HL-60/S4 treated with retinoic acid at 250 ng/mL for 4 days and 3 days (cell line): Measurements from ENCODE around the gene SCN3A.

Experiments
- in situ Hi-C: fragments of 300-500 bp; cut with MboI; formaldehyde crosslinking; loops from 2 replicates; pipeline ENCODE4 v1.7.0; 2022; ENCODE audit warnings: low sequenced_read_pairs

SCN3A gene

DNA sequence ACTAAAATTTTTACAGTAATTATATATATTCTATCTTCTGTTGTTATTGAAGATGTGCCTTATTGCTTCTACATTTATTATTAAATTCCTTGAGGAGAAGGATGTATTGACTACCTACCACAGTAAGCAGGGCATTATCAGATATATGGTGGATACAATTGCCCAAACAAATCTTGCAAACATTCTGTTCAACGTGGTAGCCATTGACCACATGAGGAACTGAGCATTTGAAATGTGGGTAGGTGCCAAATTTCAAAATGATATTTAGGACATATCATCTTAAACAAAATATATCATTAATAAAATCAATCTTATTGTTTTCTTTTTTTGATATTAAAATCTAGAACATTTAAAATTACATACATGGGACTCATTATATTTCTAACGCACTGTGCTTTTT lies 11.1 kb downstream of the SCN3A start:
- in situ Hi-C loops = no loop called here

DNA sequence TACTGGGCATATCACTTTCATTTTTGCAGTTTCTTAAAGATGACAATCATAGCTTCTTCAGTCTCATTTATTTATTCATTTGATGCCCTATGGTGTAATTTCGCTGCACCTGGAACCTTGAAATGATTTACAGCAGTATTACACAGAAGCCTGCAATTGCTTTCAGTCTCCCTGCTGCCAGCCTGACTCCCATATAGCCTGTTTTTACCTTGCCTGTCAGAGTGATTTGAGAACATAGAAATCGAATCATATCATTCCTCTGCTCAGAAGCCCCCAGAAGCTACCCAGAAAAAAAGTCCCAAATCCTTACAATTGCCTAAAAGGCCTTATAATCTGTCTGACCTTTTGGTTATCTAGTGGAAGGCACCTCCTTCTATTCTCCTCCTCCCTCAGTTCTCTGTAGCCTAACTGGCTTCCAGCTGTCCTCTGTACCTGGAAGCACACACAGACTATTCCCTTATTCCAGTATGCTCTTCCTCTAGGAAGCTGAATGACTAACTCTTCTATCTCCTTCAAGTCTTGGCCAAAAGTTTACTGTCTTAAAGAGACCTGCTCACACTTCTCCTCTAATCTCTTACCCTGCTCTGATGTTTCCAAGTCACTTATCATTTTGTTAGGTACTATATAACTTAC lies 12.6 kb downstream of the SCN3A start:
- in situ Hi-C loops = no loop called here

DNA sequence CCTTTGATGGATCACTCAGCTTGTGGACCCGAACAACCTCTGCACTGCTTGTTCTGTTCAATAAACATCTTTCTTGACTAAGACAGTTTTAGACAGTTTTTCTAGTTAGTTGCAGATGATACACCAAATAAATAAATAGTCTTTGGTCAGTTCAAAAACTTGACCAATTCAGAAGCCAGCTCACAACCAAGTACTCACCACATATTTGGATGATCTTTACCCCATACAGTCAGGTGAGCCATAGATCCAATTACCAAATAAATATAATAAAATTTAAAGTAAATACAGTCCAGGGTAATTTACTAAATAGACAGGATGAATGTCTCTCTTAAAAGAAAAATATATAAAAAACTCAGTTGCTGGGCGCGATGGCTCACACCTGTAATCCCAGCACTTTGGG lies 18.2 kb downstream of the SCN3A start:
- in situ Hi-C loops = no loop called here

DNA sequence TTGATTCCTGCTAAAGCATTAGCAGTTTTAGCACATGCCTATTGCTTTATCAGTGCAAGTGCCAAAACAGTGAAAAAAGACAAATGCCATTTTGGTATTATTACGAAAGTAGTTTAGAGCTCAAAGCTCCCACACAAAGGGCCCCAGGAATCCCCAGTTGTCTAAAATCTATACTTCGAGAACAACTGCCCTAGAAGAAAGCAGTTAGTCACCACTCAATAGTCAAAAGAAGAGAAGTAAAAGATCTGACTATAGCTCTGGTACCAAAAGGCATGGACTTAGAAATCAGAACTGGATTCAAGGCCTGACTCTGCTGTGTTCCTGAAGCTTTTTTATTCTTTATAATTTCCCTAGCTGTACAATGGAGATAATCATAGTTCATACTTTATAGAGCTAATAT lies 21.8 kb downstream of the SCN3A start:
- in situ Hi-C loops = no loop called here

DNA sequence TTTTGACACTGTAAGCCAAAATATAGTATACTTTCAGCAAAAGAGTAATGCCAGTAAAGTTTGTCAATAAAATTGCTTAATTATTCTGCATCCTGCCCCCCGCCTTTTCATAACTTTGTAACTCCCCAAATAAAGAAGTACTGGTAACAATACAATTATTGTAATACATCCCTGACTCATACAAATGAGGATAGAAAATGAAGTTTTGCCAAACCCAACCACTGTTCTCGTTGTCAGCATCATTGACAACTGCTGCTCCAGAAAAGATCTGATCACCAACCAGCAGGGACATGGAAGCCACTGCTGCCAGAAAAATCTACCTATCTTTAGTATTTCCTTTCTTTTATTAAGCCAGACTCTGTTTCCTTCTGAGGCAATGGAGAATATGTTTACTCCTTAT lies 27.1 kb downstream of the SCN3A start:
- in situ Hi-C loops = no loop called here

DNA sequence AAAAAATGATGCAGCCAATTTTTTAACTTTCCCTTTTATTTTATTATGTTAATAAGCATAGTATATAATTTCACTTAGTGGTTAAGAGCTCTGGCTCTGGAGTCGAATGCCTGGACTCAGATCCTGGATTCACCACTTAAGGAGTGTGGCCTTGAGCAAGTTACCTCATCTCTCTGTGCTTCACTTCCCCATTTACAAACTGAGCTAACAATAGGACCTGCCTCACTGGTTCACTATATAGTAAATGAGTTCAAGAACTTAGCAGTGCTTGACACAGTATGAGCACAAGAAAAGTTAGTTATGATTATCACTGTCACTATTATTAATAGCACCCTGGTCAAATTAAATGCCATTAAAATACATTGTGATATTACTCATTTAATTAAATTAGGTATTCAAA lies 30.6 kb downstream of the SCN3A start:
- in situ Hi-C loops = no loop called here

DNA sequence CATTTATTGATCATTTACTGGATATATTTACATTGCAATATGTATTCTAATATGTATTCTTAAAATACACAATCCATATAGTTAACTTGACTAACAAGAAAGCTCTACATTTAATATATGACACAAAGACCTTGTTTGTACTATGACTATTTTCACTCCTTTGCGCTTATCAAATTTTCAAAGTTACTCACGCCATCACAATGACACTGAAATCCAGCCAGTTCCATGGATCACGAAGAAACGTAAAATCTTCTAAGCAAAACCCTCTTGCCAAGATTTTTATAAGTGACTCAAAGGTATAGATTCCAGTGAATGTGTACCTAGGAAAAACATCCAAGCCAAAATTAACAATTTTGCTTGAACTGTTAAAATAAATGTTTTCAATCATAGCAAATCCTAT lies 39.6 kb downstream of the SCN3A start:
- in situ Hi-C loops = no loop called here

DNA sequence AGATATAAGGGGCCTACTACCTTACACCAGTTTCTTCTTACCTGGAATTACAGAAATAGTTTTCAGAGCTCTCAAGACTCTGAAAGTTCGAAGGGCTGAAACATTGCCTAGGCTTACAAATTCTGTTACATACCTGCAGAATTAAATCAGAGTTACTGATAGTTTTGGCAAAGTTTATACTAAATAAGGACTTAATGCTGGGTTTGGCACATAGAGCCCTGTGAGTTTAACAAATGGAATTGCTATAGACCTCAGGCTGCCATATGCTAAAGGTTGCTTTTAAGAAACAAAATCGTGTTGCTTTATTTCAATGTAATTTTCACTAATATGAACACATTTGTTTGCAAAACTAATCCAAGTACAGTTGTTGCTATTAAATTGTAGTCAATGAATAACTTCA lies 40.1 kb downstream of the SCN3A start:
- in situ Hi-C loops = no loop called here

DNA sequence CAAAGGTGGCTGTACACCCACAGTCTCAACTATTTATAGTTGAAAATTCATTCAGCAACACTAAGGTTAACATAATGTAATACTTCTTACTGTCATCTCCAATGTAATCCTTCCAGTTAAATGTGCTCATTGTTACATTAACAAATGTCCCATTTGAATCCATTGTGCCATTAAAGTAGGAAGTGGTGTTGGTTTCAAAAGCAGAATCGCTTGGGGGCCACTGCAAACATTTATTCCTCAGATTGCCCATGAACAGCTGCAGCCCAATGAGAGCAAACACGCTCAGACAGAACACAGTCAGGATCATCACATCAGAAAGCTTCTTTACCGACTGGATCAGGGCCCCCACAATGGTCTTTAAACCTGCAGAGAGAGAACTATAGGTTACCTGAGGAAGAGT lies 41.4 kb downstream of the SCN3A start:
- in situ Hi-C loops = no loop called here

DNA sequence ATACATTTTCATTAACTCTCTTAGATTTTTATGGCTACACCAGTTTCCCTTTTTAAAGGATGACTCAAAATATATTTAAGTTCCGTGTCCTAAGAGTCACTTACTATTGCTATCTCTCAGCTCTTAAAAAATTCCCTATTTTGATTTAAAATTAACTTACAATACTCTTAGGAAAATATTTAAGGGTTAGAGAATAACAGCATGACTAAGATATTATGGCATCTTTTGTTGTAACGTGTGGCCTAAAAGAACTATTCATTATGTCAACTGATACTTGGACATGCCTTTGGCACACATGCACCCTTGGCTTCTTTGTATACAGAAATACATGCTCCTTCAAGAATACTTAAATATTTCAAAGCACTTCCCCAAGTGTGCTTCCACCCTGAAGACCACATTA lies 42.3 kb downstream of the SCN3A start:
- in situ Hi-C loops = no loop called here

DNA sequence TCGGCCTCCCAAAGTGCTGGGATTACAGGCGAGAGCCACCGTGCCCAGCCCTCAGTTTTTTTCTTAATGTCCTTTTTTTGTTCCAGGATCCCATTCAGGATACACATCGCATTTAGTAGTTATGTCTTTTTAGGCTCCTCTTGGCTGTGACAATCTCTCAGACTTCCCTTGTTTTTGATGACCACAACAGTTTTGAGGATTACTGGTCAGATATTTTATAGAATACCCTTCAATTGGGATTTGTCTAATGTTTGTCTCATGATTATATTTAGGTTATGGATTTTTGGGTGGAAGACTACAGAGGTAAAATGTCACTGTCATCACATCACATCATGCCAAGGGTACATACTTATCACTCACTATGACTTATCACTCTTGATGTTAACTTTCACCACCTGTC lies 46.7 kb downstream of the SCN3A start:
- in situ Hi-C loops = no loop called here

DNA sequence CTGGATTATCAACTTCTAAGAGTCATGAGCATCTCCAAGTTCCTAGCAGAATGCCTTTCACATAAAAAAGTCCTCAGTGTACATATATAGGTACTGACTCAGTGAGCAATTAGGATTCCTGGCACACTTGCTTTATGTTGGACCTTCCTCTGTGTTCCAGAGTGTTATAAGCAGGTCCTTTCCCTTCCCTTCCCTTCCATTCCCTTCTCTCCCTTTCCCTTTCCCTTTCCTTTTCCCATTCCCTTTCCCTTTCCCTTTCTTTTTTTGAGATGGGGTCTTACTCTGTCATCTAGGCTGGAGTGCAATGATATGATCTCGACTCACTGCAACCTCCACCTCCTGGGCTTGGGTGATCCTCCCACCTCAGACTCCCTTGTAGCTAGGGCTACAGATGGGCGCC lies 48.7 kb downstream of the SCN3A start:
- in situ Hi-C loops = no loop called here

DNA sequence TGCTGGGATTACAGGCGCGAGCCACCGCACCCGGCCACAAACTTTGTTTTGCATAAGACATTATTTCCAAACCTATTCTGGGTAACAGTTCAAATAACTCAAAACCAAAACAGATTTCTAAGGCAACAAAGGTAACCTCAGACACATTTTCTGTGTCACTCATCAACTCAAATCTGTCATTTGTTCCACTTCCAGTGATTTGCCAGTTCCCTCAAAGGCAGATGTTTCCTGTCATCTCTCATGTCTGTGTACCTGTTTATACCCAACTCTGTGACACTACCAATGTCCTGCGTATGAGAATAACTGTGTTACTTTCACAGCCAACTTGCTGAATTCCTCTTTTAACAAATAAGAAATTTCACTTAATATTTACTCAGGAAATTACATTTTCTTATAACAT lies 54.4 kb downstream of the SCN3A start:
- in situ Hi-C loops = no loop called here

DNA sequence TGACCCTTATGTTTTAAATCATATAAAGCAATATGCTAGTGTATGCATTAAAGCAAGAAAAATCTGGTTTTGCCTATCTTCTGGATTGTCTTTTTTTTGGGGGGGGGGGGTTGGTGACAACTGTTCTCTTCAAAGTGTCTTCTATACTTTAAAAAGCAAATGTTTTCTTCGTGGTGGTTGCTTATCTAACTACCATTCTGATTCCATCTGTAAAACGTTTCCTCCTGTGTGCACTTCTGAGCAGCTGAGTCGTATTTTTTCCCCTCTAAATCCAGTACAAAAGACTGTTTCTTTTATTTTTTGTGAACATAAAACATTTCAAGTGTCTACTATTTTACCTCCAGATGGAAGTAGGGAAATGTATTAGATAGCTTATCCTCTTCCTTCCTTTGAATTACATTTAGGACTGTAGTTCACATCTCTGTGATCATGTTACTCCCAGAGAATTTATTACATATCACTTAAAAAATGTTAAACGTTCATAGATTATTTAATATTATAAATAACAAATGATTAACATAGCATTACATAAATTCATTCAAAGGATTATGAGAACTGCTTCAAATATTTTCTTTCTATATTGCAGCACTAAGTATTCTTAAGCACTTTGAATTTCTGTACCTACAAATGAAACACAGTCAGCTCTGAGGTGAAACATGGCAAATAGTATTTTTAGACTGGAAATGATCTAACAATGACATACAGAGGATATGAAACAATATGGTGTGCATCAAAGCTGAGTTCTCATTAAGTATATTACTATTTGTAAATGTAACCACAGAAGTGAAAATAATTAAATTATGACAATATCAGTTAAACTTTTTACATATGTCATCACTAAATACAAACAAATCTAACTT lies 56.4 kb downstream of the SCN3A start:
- in situ Hi-C loops = no loop called here

DNA sequence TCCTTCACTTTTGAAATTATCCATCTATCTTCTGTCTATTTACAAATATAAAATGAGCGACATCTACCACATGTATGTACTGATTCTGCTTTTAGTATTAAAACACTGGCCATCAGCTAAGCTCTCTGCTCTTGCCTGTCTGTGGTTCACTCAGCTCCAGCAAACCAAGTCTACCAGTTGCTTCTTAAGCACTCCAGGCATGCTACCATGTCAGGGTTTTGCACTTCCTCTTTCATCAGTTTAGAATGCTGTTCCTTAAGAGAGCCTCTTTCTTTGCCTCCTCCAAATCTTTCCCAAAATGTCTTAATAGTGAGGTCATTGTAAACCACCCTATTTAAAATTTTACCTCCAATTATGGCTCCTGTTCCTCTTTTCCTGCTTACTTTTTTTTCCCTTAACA lies 59.5 kb downstream of the SCN3A start:
- in situ Hi-C loops = no loop called here

DNA sequence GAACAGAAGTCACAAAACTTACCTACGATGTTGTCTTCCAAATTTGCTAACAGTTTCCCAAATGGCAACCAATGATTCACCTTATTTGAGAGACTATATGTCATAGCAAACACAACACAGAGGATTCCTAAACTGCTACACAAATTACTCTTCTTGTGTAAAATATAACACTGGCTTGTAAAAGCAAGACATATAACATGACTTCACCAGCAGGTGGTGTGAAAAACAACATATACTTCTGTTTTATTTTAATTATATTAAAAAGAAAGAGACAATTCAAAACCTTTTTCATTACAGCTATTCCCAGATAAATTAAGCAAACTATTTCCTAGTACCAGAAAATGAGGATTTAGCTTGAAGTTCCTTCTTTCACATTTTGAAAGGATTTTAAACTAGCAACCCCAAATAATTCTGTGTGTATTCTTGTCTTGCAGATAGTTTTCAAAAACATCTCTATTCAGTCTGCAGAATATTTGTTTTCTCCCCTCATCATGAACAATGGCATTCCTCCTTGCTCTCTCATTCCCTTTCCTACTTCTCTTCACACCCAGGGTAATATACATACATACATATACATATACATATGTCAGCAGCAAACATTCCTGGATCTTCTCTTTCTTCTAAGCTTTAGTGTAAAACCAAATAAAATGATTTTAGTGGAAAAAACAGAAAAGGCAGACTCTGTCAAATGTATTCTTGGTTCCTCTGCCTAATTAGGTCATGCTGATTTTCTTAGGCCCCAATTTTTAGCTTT lies 62.1 kb downstream of the SCN3A start:
- in situ Hi-C loops = no loop called here

DNA sequence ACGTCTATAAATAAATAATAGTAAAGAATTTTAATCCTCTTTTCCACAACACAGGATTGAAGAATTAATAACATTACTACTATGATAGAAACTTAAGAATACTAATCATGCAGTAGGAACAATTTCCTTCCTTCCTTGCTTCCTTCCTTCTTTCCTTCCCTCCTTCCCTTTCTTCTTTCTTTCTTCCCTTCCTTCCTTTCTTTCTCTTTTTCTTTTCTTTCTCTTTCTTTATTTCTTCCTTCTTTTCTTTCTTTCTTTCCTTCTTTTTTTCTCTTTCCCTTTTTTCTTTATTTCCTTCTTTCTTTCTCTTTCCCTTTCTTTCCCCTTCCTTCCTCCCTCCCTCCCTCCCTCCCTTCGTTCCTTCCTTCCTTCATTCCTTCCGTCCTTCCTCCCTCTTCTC lies 77.6 kb downstream of the SCN3A start:
- in situ Hi-C loops = no loop called here

DNA sequence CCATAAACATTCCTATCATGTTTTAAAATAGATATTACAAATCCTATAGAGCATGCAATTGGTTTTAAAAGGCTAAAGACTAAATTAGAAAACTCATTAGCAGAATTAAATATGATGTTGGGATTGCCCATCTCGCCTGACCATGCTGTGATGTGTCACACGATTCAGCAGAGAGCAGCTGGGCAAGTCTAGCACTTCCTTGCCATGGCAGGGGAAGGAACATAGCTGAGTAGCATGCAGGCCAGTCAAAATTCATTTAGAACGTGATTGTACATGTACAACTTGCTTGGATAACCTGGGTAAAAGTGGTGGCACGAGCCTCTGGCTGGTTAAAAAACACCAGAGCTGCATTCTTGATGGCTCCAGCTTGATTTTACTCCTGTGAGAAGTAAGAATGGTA lies 81.3 kb downstream of the SCN3A start:
- in situ Hi-C loops = no loop called here

DNA sequence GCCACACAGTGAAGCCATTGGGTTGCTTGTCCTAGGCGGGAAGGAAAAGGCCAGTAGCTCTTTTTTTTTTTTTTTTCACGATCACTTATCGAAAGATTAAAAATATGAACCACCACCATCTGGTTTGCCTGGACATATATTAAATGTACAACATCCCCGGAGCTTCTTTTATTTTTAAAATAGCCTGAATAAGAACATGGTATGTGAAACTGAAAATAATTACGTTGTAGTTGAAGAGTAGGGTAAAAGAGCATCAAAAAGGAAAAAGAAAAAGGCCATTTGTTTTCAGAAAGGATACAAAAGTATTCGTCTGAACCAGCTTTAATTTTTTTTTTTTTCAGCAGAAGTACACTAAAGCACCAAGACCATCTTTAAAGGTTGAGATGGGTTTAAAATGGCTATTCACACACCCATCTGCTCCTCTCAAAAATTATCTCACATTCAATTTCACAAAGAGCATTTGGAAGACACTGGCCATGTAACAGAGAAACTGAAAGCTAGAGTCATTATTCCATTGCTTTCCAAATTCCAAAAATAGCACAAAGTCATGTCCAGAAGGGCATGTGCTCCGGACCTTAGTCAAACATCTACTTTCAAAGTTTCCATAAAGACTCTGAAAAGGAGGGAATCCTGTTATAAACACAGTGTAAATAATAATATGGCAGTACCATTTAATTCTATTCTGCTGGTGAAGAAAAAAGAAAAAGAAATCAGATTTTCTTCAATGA lies 82.9 kb downstream of the SCN3A start:
- in situ Hi-C loops = no loop called here

DNA sequence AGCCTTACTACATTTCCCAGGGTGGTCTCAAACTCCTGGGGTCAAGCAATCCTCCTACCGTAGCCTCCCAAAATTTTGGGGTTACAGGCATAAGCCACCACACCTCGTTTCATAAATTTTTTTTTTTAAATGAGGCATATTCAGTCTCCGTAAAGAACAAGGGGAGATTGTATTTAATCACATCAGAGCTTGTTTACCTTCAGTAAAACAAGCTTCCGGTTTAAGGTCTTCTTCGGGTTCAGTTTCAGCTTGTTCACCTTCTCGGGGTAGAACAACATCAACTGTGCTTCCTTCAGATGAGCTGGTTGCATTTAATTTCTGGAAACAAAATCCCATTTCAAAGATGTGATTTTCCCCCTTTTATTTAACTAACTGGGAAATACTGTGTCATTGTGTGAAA lies 88.6 kb downstream of the SCN3A start:
- in situ Hi-C loops = no loop called here

DNA sequence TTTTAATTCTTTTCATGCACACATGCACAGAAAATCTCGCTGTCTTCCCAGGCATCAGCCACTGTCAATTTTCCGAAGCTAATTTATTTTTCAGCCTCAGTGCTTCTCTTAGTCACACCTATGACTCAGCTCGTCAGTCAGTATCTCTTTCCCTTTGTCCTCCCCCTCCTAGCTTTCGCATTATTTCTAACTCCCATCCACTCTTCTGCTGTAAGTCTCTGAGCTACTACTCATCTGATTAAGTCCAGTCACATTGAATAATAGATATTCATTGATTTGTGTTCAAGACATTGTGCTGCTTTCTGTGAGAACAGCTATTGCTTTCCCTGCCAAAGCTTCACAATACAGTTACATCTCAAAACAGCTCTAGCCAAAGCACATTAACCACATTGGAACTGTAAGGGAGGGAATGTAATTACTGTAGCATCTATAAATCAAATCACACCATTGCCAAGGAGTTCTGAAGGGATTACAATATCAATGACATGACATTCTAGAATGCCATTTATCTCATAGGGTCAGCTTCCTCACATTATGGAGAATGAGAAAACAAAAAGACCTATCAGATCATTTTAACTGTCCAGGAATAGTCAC lies 89.4 kb downstream of the SCN3A start:
- in situ Hi-C loops = no loop called here
